Fibroblast of skin of left biceps (primary cell): ENCODE results near the gene RGS7.
"Not testable (repeated sequence)": the region's sequence is repeated elsewhere in the genome, so short reads cannot be mapped to it uniquely, and the experiment has no call there.

Experiments
- DNase-seq, 2 experiments: peaks; one replicate each; pipeline ENCODE4 v3.0.0-alpha.2; 2013; ENCODE audit warnings: low read depth in 2 of 2

RGS7 gene

DNA sequence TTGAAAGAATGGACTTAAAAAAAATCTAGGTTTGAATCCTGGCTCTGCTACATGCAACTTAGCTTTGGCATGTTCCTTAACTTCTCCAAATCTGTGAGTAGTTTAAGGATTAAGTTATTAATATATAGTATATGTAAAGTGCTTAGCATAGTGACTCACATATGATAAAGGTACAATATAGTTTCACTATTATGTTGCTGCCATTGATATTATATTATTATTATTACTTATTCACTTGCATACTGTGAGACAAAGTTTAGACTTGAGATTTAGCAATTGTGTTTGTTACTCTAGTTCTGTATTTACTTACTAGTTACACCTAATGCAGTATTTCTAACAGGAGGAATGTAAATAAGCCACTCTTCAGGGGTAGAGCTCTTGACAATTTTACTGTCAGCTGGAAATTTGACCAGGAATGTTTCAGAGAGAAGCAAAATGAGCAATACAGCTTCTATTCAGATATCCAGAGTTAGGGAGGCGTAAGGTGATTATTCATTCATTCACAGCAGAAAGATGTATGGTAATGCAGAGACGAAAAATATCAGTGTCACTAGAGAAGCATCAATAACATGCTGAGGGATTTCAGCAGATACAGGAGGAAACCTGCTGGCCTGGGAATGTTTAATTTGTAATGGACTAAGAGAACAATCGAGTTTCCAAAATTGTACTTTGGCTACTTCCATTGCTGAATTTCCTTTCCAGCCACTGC, 25.5 kb downstream of the RGS7 start:
- DNase-seq: no peak

DNA sequence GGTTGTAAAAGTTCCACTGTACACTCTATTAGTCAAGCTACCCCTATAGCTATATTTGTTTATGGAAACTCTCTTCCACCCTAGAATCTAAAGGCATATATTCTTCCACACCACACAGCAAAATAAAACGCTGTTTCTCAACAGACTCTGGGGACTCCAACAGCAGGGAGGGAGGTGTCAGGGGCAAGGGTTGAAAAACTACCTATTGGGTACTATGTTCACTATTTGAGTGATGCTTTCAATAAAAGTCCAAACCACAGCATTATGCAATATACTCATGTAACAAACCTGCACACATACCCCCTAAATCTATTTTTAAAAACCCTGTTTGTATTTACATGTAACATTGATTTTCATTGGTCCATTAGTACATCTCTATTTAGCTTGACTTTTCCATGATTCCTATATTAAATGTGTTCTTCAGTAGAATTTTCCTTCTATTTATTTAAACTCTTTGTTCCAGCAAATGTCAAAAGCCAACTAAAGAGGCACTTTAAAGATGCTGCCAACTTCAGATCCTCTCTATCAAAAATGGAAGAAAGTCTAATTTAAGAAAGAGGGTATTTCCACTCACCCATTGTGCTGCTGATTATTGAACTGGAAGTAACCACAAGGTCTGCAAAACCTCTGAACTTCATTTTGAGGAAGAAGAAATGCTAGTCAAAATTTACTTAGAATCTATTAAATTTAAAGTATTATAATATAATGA, 26.2 kb downstream of the RGS7 start:
- DNase-seq: no peak

DNA sequence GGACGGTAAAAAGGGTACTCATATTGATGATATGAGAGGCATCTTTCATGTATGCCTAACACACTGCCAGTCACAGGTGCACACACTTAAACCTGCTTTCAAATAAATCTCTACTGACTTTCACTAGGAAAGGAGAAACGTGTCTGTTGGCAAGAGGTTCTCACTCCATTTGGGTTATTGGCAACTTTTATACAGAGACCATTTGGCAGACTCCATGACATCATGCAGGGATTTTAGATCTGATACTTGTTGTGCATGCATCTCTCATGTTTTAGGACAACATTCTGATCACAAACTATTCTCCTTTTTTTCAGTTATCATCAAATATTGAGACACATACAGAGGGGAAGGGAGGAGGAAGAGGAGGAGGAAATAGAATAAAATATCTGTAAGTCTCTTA, 31.5 kb downstream of the RGS7 start:
- no peak for DNase-seq

GRCh38 chr1:241323514-241324195, 33.4 kb downstream of the RGS7 start:
- DNase-seq: no peak

- no peak for DNase-seq
Observed at GRCh38 chr1:241317676-241318075, 39.3 kb downstream of the RGS7 start.

GRCh38 chr1:241316372-241316771, 40.6 kb downstream of the RGS7 start:
- no peak for DNase-seq

GRCh38 chr1:241311056-241311746, 45.8 kb downstream of the RGS7 start:
- no peak for DNase-seq

GRCh38 chr1:241310451-241310850, 46.6 kb downstream of the RGS7 start:
- no peak for DNase-seq

GRCh38 chr1:241309651-241310050, 47.4 kb downstream of the RGS7 start:
- DNase-seq: no peak

- DNase-seq: no peak
Observed at GRCh38 chr1:241308471-241308870, 48.5 kb downstream of the RGS7 start.

DNA sequence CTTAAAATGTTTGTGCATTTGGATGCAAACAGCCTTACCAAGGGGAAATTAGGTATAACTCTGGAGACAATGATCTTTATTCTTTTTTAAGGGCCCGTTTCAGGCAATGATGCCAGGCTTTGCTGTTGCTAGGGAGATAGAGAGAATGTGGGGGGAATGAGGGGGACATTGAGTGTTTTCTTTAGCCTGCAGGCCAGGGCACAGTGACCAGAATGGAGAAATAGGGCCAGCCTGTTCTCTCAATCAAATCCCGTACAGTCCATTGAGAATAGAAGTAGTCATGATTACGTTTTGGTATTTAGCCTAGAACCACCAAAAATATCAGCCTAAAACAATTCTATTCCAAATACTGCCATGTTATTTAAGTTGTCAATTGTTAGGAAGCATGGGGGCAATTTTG, 49.0 kb downstream of the RGS7 start:
- DNase-seq: no peak

DNA sequence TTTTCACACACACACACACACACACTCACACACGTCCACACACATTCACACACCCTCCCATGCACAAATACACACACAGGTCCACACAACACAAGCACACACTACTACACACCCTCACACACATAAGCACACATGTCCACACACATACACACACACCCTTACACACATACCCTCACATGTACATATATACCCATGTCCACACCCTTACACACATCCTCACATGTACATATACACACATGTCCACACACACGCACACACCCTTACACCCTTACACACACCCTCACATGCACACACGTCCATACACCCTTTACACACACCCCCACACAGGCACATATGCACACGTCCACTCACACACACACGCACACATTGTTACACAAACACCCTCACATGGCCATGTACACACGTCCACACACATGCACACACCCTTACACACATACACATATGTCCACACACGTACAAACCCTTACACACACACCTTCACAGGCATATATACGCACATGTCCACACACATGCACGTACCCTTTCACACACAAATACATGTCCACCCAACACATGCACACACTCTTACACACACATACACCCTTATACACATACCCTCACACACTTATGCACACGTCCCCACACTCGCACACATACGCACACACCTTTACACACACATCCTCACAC, 50.7 kb downstream of the RGS7 start:
- no peak for DNase-seq

GRCh38 chr1:241302024-241302423, 55.0 kb downstream of the RGS7 start:
- DNase-seq: not testable (repeated sequence)

DNA sequence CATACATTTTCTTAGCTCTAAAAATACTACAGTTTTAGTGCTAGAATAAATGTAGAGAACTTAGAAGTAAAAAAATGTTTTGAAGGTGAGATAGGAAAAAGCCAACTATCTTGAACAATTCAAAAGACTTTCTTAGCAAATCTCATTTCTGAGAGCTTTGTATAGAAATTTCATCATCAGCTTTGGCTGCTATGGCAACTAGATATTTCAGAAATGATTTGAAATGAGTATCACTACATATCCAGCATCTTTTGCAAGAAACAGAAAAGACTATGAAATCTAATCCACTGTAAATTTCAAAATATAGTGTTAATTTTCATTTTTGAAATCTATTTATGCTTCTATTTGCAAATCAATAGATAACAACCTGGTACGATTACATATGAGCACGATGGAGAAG, 57.7 kb downstream of the RGS7 start:
- DNase-seq: no peak

GRCh38 chr1:241292973-241293372, 64.0 kb downstream of the RGS7 start:
- no peak for DNase-seq

- not testable (repeated sequence) for DNase-seq
Observed at GRCh38 chr1:241291548-241291947, 65.5 kb downstream of the RGS7 start.

GRCh38 chr1:241286486-241286885, 70.5 kb downstream of the RGS7 start:
- no peak for DNase-seq

GRCh38 chr1:241276391-241276790, 80.6 kb downstream of the RGS7 start:
- no peak for DNase-seq

GRCh38 chr1:241275981-241276380, 81.0 kb downstream of the RGS7 start:
- DNase-seq: no peak

DNA sequence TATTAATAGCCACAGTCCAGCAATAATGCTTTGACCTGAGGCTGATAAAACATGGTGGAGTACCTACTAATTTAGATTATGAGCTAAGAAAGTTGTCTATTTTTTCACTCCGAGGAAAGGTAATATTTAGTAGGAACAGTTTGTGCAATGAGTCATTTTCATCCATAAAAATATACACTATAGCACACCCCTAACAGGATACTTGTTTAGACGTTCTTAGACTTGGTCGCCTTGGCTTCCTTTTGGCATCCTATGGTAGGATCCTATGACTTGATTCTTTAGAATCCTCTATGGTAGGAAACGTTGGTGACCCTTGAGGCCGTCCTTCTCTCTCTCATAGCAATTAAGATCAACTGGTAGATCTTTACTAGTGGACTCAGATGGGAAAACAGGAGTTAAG, 81.8 kb downstream of the RGS7 start:
- DNase-seq: no peak

DNA sequence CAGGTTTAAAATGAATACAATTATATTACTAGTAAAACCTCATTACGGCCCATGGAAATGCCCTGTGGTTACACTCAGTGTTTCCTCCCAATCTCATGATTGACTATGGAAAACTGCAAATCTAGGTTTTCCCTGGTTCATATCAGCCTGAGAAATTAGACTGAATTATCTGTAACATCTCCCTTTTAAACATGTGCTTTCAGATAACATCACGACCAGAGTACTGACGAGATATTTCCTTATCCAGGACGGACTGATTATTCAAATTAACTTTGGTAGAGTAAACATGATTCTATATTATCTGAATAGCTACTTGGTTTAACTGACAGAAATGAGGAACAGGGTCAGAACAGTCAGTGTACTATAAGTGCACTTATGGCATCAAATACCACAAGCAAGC, 82.3 kb downstream of the RGS7 start:
- DNase-seq: no peak

GRCh38 chr1:241272828-241273227, 84.2 kb downstream of the RGS7 start:
- no peak for DNase-seq
